Neural progenitor cell (in vitro differentiated cells): Measurements from ENCODE around the gene AIF1. TPM values are rescaled to one million over a fixed set of nuclear protein-coding genes. Genes with fewer than 3 reads are reported as not detected.

Experiments
- DNase-seq: peaks from one replicate; pipeline ENCODE4 v3.0.0-alpha.2; 2016; ENCODE audit warnings: low spot score
- H2AFZ ChIP-seq: fragments of 200-600 bp; sonication (generic); replicated peaks from 2 replicates; pipeline ENCODE4 v1.6.1; 2016; ENCODE audit warnings: antibody characterized with exemption
- H3F3A ChIP-seq: fragments of 200-600 bp; sonication (generic); 2 replicates; pipeline ENCODE4 v1.6.1; 2016; ENCODE audit warnings: antibody characterized with exemption, low read depth
- H3K27ac ChIP-seq: fragments of 200-600 bp; sonication (generic); 2 replicates; pipeline ENCODE4 v1.5.1; 2016; ENCODE audit warnings: mild to moderate bottlenecking
- H3K27me3 ChIP-seq: fragments of 200-600 bp; sonication (generic); 2 replicates; pipeline ENCODE4 v1.6.1; 2016; ENCODE audit warnings: mild to moderate bottlenecking, moderate library complexity
- H3K36me3 ChIP-seq: fragments of 200-600 bp; sonication (generic); 2 replicates; pipeline ENCODE4 v1.5.1; 2016
- H3K4me1 ChIP-seq: fragments of 200-600 bp; sonication (generic); 2 replicates; pipeline ENCODE4 v1.6.1; 2016; ENCODE audit warnings: mixed run types
- H3K4me2 ChIP-seq: fragments of 200-600 bp; sonication (generic); 2 replicates; pipeline ENCODE4 v1.6.1; 2016
- H3K4me3 ChIP-seq: fragments of 200-600 bp; sonication (generic); 2 replicates; pipeline ENCODE4 v1.5.1; 2016
- H3K79me2 ChIP-seq: fragments of 200-600 bp; sonication (generic); 2 replicates; pipeline ENCODE4 v1.6.1; 2016; ENCODE audit warnings: low read depth
- H3K9ac ChIP-seq: fragments of 200-600 bp; sonication (generic); 2 replicates; pipeline ENCODE4 v1.6.1; 2016
- H3K9me3 ChIP-seq: fragments of 200-600 bp; sonication (generic); 2 replicates; pipeline ENCODE4 v1.5.1; 2016; ENCODE audit warnings: low read depth
- H4K20me1 ChIP-seq: fragments of 200-600 bp; sonication (generic); 2 replicates; pipeline ENCODE4 v1.6.1; 2016; ENCODE audit warnings: low read depth
- H3K27ac Mint-ChIP-seq: 3 replicates; pipeline ENCODE4 v1.8.0; 2021; ENCODE audit warnings: mixed read lengths
- H3K27me3 Mint-ChIP-seq: 2 replicates; pipeline ENCODE4 v1.8.0; 2022; ENCODE audit warnings: low read depth, mild to moderate bottlenecking, inconsistent platforms, moderate library complexity, mixed read lengths; ENCODE audit not compliant: insufficient read depth
- H3K36me3 Mint-ChIP-seq: 3 replicates; pipeline ENCODE4 v1.8.0; 2021; ENCODE audit warnings: mixed read lengths
- H3K4me1 Mint-ChIP-seq: 3 replicates; pipeline ENCODE4 v1.8.0; 2021; ENCODE audit warnings: mixed read lengths
- H3K4me3 Mint-ChIP-seq: 3 replicates; pipeline ENCODE4 v1.8.0; 2021; ENCODE audit warnings: mild to moderate bottlenecking, moderate library complexity, mixed read lengths
- H3K9me3 Mint-ChIP-seq: 3 replicates; pipeline ENCODE4 v1.8.0; 2020; ENCODE audit warnings: mixed read lengths
- EZH2 ChIP-seq: fragments of 200-600 bp; sonication (generic); IDR thresholded peaks from 2 replicates; pipeline ENCODE4 v1.6.1; 2017; ENCODE audit warnings: antibody characterized with exemption, mild to moderate bottlenecking, moderate library complexity
- EZH2phosphoT487 ChIP-seq: fragments of 200-600 bp; sonication (generic); IDR thresholded peaks from 2 replicates; pipeline ENCODE4 v1.6.1; 2017; ENCODE audit warnings: antibody characterized with exemption
- total RNA-seq: library from RNA; depleted of rRNA; stranded (reverse); fragments of >200 nt; gene quantifications from 2 replicates; pipeline ENCODE4 v1.2.3, GENCODE V29; 2015; ENCODE audit warnings: low replicate concordance
- TF ChIP-seq, protein P1 (sequence below): fragments of 200-600 bp; sonication (generic); IDR thresholded peaks from 2 replicates; pipeline ENCODE4 v1.5.1; 2017; ENCODE audit warnings: antibody characterized with exemption, mild to moderate bottlenecking

Gene AIF1
- total RNA-seq, 1 donor from 2014 or later, result not detected

DNA sequence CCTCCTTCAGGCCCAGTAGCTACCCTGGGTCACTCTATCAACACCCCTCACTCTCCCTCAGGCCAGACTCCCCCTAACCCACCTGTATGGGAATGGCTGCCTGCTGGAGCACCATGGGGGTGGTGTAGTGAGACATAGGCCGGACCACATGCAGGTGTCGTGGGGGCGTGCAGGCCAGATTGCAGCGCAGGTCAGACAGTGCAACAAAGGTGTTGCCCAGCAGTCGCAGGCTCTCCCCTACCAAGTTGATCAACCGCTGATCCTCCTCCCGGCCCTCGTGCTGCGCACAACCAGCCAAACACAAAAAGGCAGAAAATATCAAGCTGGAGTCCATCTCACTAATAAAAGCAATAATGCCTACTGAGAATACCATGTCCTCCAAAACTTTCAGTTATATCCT, 30.3 kb downstream of the AIF1 start:
- Histone ChIP-seq H3K9me3 (no peaks in the 10 kb centered on the region), H3K79me2 (peaks cover 17% of the 10 kb centered on the region), H3K27me3 (no peaks in the 10 kb centered on the region), H2AFZ (no peak overlapping the region), H3F3A (peaks cover 2% of the 10 kb centered on the region), H3K4me1 (no peaks in the 10 kb centered on the region), H4K20me1 (peaks cover 22% of the 10 kb centered on the region), H3K36me3 (no peaks in the 10 kb centered on the region), H3K4me2 (no peak overlapping the region), H3K4me3 (no peak overlapping the region), H3K27ac (no peak overlapping the region), H3K9ac (no peak overlapping the region)
- TF ChIP-seq EZH2phosphoT487 (no peak), EZH2 (no peak)
- TF ChIP-seq, protein P1, sequence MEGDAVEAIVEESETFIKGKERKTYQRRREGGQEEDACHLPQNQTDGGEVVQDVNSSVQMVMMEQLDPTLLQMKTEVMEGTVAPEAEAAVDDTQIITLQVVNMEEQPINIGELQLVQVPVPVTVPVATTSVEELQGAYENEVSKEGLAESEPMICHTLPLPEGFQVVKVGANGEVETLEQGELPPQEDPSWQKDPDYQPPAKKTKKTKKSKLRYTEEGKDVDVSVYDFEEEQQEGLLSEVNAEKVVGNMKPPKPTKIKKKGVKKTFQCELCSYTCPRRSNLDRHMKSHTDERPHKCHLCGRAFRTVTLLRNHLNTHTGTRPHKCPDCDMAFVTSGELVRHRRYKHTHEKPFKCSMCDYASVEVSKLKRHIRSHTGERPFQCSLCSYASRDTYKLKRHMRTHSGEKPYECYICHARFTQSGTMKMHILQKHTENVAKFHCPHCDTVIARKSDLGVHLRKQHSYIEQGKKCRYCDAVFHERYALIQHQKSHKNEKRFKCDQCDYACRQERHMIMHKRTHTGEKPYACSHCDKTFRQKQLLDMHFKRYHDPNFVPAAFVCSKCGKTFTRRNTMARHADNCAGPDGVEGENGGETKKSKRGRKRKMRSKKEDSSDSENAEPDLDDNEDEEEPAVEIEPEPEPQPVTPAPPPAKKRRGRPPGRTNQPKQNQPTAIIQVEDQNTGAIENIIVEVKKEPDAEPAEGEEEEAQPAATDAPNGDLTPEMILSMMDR, result no peak
- peaks cover 50% of the 10 kb centered on the region for H3K36me3 Mint-ChIP-seq
- no peak overlapping the region for H3K27ac Mint-ChIP-seq
- DNase-seq, result no peak
- no peak overlapping the region for H3K4me3 Mint-ChIP-seq
- H3K9me3 Mint-ChIP-seq, result no peaks in the 10 kb centered on the region
- H3K27me3 Mint-ChIP-seq, result no peaks in the 10 kb centered on the region
- H3K4me1 Mint-ChIP-seq, result peaks cover 10% of the 10 kb centered on the region

DNA sequence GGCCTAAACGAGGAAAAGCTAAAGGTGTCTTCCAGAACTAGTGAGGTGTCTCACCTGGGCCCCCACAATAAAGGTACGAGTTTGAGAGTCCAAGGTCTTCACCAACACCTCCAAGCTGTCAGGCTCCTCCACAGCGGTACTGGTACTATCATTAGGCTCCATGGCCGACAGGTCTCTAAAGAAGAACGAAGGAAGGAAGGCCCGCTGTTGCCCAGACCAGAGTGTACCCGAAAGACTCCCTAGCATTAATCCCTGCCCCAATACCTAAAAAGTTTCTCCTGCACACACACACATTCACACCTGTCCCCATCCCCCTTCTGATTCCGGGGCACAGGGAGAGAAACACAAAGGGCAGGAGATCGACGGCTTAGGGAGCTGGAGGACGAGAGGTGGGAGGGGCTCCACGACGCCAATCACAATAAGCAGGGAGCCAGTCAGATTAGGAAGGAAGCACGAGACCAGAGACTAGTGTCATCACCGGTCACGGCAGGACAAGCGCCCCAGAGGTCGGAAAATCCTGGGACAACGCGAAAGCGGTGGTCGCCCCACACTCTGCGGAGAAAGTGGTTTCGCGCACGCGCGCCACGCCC, 36.7 kb downstream of the AIF1 start:
- H3K9me3 ChIP-seq, result no peaks in the 10 kb centered on the region
- H3F3A ChIP-seq, result peaks cover 39% of the 10 kb centered on the region
- peak overlapping the region; percentile 98 for H3K27ac ChIP-seq
- H2AFZ ChIP-seq, result peak overlapping the region; percentile 69
- no peak for TF ChIP-seq EZH2
- no peak for TF ChIP-seq EZH2phosphoT487
- TF ChIP-seq, protein P1, result no peak
- H3K27ac Mint-ChIP-seq, result peak overlapping the region; percentile 98
- peak overlapping the region; percentile 82 for H3K9ac ChIP-seq
- H3K36me3 ChIP-seq, result peaks cover 5% of the 10 kb centered on the region
- H3K79me2 ChIP-seq, result peaks cover 48% of the 10 kb centered on the region
- H3K4me1 ChIP-seq, result peaks cover 11% of the 10 kb centered on the region
- peak; percentile 90 for DNase-seq
- H3K27me3 Mint-ChIP-seq, result peaks cover 10% of the 10 kb centered on the region
- peak overlapping the region; percentile 85 for H3K4me3 ChIP-seq
- no peaks in the 10 kb centered on the region for H3K27me3 ChIP-seq
- H3K36me3 Mint-ChIP-seq, result peaks cover 37% of the 10 kb centered on the region
- H4K20me1 ChIP-seq, result peaks cover 18% of the 10 kb centered on the region
- H3K9me3 Mint-ChIP-seq, result no peaks in the 10 kb centered on the region
- H3K4me1 Mint-ChIP-seq, result peaks cover 33% of the 10 kb centered on the region
- H3K4me3 Mint-ChIP-seq, result peak overlapping the region; percentile 99
- peak overlapping the region; percentile 88 for H3K4me2 ChIP-seq

DNA sequence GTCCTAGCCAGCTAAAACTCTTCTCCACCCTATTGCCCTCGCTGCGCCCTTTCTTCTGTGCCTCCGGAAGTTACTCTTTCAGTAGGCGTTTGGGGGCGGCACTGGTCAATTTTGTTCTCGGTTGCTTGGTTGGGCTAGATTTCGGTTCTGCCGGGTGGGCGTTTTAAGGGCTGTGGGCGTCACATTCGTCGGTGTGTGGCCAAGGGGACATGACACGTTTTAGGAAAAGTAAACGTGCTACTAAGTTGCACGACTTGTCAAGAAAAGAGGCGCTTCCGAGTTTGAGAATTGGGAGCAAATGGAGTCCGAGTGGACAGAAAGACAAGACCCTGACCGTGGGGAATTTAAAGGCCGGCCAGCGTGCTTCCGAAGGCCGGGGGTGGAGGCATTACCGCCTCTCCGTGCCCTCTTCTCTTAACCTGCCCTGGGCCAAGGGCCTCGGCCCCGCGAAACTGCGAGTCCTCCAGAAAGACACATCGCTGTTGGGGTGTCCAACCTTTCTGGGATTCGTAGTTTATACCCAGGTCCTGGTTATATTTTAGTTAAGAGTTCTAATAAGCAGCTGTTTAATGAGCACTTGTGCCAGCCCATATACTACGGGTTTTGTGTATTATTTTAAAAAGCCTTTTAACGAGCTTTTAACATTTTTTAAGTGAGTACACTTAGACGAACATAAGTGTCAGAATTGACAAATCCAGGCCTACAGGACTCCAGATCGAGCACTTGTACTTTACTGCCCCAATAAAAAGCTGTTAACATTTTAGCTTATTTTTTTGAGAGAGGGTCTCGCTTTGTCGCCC, 38.1 kb downstream of the AIF1 start:
- H3K27me3 ChIP-seq, result no peaks in the 10 kb centered on the region
- H3K27ac ChIP-seq, result peak overlapping the region; percentile 98
- peak overlapping the region; percentile 69 for H2AFZ ChIP-seq
- TF ChIP-seq EZH2 (peak; percentile 25), EZH2phosphoT487 (no peak)
- TF ChIP-seq, protein P1, result peak; percentile 26
- H3F3A ChIP-seq, result peaks cover 39% of the 10 kb centered on the region
- H3K79me2 ChIP-seq, result peaks cover 55% of the 10 kb centered on the region
- DNase-seq, result peak; percentile 96
- Mint-ChIP-seq H3K4me1 (peaks cover 41% of the 10 kb centered on the region), H3K36me3 (peaks cover 34% of the 10 kb centered on the region), H3K9me3 (no peaks in the 10 kb centered on the region), H3K27me3 (peaks cover 11% of the 10 kb centered on the region), H3K27ac (peak overlapping the region; percentile 100), H3K4me3 (peak overlapping the region; percentile 99)
- H4K20me1 ChIP-seq, result peaks cover 18% of the 10 kb centered on the region
- no peaks in the 10 kb centered on the region for H3K9me3 ChIP-seq
- peaks cover 11% of the 10 kb centered on the region for H3K4me1 ChIP-seq
- H3K36me3 ChIP-seq, result peaks cover 5% of the 10 kb centered on the region
- H3K9ac ChIP-seq, result peak overlapping the region; percentile 82
- peak overlapping the region; percentile 88 for H3K4me2 ChIP-seq
- H3K4me3 ChIP-seq, result peak overlapping the region; percentile 85
